GM12878 (cell line): Measurements from ENCODE around the gene SMARCD3. TPM values are rescaled to one million over a fixed set of nuclear protein-coding genes. Genes with fewer than 3 reads are reported as not detected.

Experiments used
- ATAC-seq: fragments of 200-7000 bp; cut with Tn5 transposase; 3 replicates; pipeline ENCODE4 v1.9.1; 2020; ENCODE audit warnings: mild to moderate bottlenecking, moderate library complexity
- BruUV-seq: library from RNA; stranded (reverse); fragments of 400-500 nt; replicated peaks from 2 replicates; lab custom pipeline; 2021; lab: Mats Ljungman, UMichigan
- CTCF ChIA-PET: fragments of 300-600 bp; sonication (Branson Sonifier 250); formaldehyde crosslinking; extraction: SDS; loops from one replicate; lab custom pipeline; 2021; ENCODE audit warnings: inconsistent platforms; lab: Yijun Ruan, JAX
- POLR2A ChIA-PET: fragments of 350-600 bp; formaldehyde crosslinking; extraction: SDS; loops from one replicate; lab custom pipeline; 2021; ENCODE audit warnings: inconsistent platforms; lab: Charles Lee
- RAD21 ChIA-PET: fragments of 300-600 bp; sonication (Branson Sonifier 250); formaldehyde crosslinking; loops from one replicate; lab custom pipeline; 2023; ENCODE audit warnings: antibody characterized with exemption; ENCODE audit not compliant: unreplicated experiment; lab: Charles Lee
- SMC1A ChIA-PET: fragments of 300-600 bp; sonication (Branson Sonifier 250); formaldehyde crosslinking; loops from one replicate; lab custom pipeline; 2023; ENCODE audit not compliant: unreplicated experiment, uncharacterized antibody; lab: Charles Lee
- DNase-seq: peaks from one replicate; pipeline ENCODE4 v3.0.0-alpha.2; 2011; ENCODE audit warnings: low read depth, low spot score
- FAIRE-seq: peaks from 3 replicates; lab custom pipeline; 2011; peaks lifted over from hg19 to GRCh38; lab: Jason Lieb, UNC
- H2AFZ ChIP-seq: 2 replicates; pipeline ENCODE4 v1.6.0; 2011; ENCODE audit warnings: low read depth, low read length, control low read depth; ENCODE audit not compliant: control insufficient read depth
- H3K27ac ChIP-seq: 2 replicates; pipeline ENCODE4 v1.5.1; 2011; ENCODE audit warnings: control low read depth; ENCODE audit not compliant: control insufficient read depth, insufficient read depth
- H3K27me3 ChIP-seq, 2 experiments: replicated peaks in 1 of 2; 2 replicates each; pipeline versions ENCODE4 v1.6.0 to v1.6.1; 2011; ENCODE audit warnings: low read length in 1 of 2; ENCODE audit not compliant: control insufficient read depth in 2 of 2, insufficient read depth in 2 of 2
- H3K36me3 ChIP-seq, 2 experiments: 2 replicates each; pipeline ENCODE4 v1.5.1; 2011; ENCODE audit warnings: low read length in 1 of 2; ENCODE audit not compliant: control insufficient read depth in 2 of 2, insufficient read depth in 2 of 2
- H3K4me1 ChIP-seq: 2 replicates; pipeline ENCODE4 v1.6.1; 2011; ENCODE audit warnings: mild to moderate bottlenecking, low read length, moderate library complexity, mixed read lengths; ENCODE audit not compliant: control insufficient read depth, insufficient read depth
- H3K4me2 ChIP-seq: 2 replicates; pipeline ENCODE4 v1.6.0; 2011; ENCODE audit warnings: control low read depth; ENCODE audit not compliant: control insufficient read depth, insufficient read depth
- H3K4me3 ChIP-seq: fragments of 200-600 bp; sonication (generic); 2 replicates; pipeline ENCODE4 v1.5.1; 2016
- H3K79me2 ChIP-seq: 2 replicates; pipeline ENCODE4 v1.6.0; 2011; ENCODE audit warnings: low read length; ENCODE audit not compliant: control insufficient read depth, insufficient read depth
- H3K9ac ChIP-seq: 2 replicates; pipeline ENCODE4 v1.8.0; 2011; ENCODE audit warnings: low read length, control low read depth, mixed read lengths; ENCODE audit not compliant: control insufficient read depth, insufficient read depth
- H3K9me3 ChIP-seq: replicated peaks from 3 replicates; pipeline ENCODE4 v1.5.1; 2011; ENCODE audit warnings: mild to moderate bottlenecking, low read length; ENCODE audit not compliant: control insufficient read depth, insufficient read depth
- H4K20me1 ChIP-seq: 2 replicates; pipeline ENCODE4 v1.6.0; 2011; ENCODE audit not compliant: control insufficient read depth, insufficient read depth
- BCL3 ChIP-seq: IDR thresholded peaks from 2 replicates; pipeline ENCODE4 v1.6.1; 2011; ENCODE audit warnings: borderline replicate concordance, low read depth, mild to moderate bottlenecking, moderate library complexity, low read length; ENCODE audit not compliant: insufficient read depth, poor library complexity, severe bottlenecking
- GABPA ChIP-seq: IDR thresholded peaks from 2 replicates; pipeline ENCODE4 v1.6.1; 2014; ENCODE audit warnings: antibody characterized with exemption, low read depth, mild to moderate bottlenecking, inconsistent platforms
- HSF1 ChIP-seq: fragments of 150-350 bp; IDR thresholded peaks from 2 replicates; pipeline ENCODE4 v1.6.1; 2014; ENCODE audit warnings: mild to moderate bottlenecking, low read depth, low read length
- IRF5 ChIP-seq: fragments of 450-650 bp; IDR thresholded peaks from 2 replicates; pipeline ENCODE4 v1.6.1; 2017; ENCODE audit warnings: borderline replicate concordance
- KAT2A ChIP-seq: conservative IDR thresholded peaks from 2 replicates; pipeline ENCODE4 v1.6.1; 2011; ENCODE audit warnings: low read depth, low read length; ENCODE audit not compliant: control insufficient read depth
- MXI1 ChIP-seq: fragments of 150-350 bp; IDR thresholded peaks from 2 replicates; pipeline ENCODE4 v1.6.1; 2011; ENCODE audit warnings: low read depth, mild to moderate bottlenecking, inconsistent platforms, low read length, improper control_type of control experiment
- POLR2A ChIP-seq: IDR thresholded peaks from 2 replicates; pipeline ENCODE4 v1.6.1; 2011; ENCODE audit warnings: low read depth, mild to moderate bottlenecking, low read length
- RCOR1 ChIP-seq: conservative IDR thresholded peaks from 2 replicates; pipeline ENCODE4 v1.6.1; 2012; ENCODE audit warnings: low read depth, low read length, improper control_type of control experiment
- RELB ChIP-seq: fragments of 450-650 bp; IDR thresholded peaks from 2 replicates; pipeline ENCODE4 v1.6.1; 2017; ENCODE audit warnings: low read depth, mild to moderate bottlenecking, moderate library complexity
- STAT1 ChIP-seq: fragments of 450-650 bp; conservative IDR thresholded peaks from 2 replicates; pipeline ENCODE4 v1.6.1; 2014; ENCODE audit warnings: antibody characterized with exemption, mild to moderate bottlenecking
- WGBS: methylation state at CpG from one replicate; pipeline ENCODE4 v1.1.6; 2016; ENCODE audit warnings: low lambda C conversion rate; ENCODE audit not compliant: insufficient replicate concordance, insufficient coverage; ENCODE audit errors: missing lambda C conversion rate; 5-methylcytosine and 5-hydroxymethylcytosine counted together
- in situ Hi-C: fragments of 300-500 bp; cut with MboI; formaldehyde crosslinking; loops from 9 replicates; pipeline ENCODE4 v1.14.3; 2018; ENCODE audit warnings: mixed read lengths
- intact Hi-C: fragments of 100-400 bp; cut with micrococcal nuclease; formaldehyde crosslinking; loops from one replicate; pipeline ENCODE4 v1.14.2; 2022; ENCODE audit not compliant: unreplicated experiment
- polyA plus RNA-seq, 11 experiments: library from polyadenylated mRNA; depleted of rRNA in 4 of 11; unstranded in 6 of 11; stranded (reverse) in 5 of 11; fragments of >200 nt; fragmentation: Nextera tagmentation in 4 of 11; fragmentation: Illumina TruSeq in 1 of 11; extraction: Ambion mirVana in 4 of 11; extraction: Trizol in 1 of 11; gene quantifications; 1 replicate in 1 of 11; 2 replicates in 10 of 11; pipeline versions ENCODE4 v1.2.1 to v1.2.3, GENCODE V29; 2011 to 2016; ENCODE audit warnings: inconsistent platforms in 2 of 11, missing spikeins in 2 of 11, low read depth in 1 of 11
- total RNA-seq, 4 experiments: library from RNA; depleted of rRNA in 3 of 4; stranded (reverse); fragments of >200 nt in 3 of 4; fragmentation: Illumina TruSeq in 1 of 4; extraction: Trizol in 1 of 4; gene quantifications; 2 replicates each; pipeline versions ENCODE4 v1.2.1 to v1.2.3, GENCODE V29; 2013 to 2021

The SMARCD3 gene
- total and polyA plus RNA-seq, 10 of the 15 experiments (the other 5 are each of a cell fraction or from before 2014, with no cell fraction given) = 0.11 to 1.4 (median 0.16) TPM

GRCh38 chr7:151260471-151260870 is 12.0 kb upstream of the SMARCD3 start:
- in situ Hi-C loops = no loop called here

GRCh38 chr7:151257990-151258389 is 9.5 kb upstream of the SMARCD3 start:
- in situ Hi-C loops = no loop called here

More at GRCh38 chr7:151260471-151260870, 12.0 kb upstream of the SMARCD3 start:
- Histone ChIP-seq H2AFZ (no peak overlapping the region), H3K27ac (no peak overlapping the region), H3K9ac (no peak overlapping the region), H3K4me2 (no peak overlapping the region), H3K4me3 (no peak overlapping the region), H3K36me3 (no peaks in the 10 kb centered on the region), H3K9me3 (no peaks in the 10 kb centered on the region), H3K79me2 (no peaks in the 10 kb centered on the region), H3K27me3 (peaks cover 0 to 8% of the 10 kb centered on the region in 2 experiments; a peak in 3 of 4 replicates), H3K4me1 (no peaks in the 10 kb centered on the region), H4K20me1 (no peaks in the 10 kb centered on the region)
- TF ChIP-seq MXI1 (no peak), RCOR1 (no peak), STAT1 (no peak)
- ChIA-PET RAD21 (no interaction called here), POLR2A (interaction anchor here (0.6 kb wide), 1 partner anchor 41 kb away, joined by 3 read pairs; no protein-coding TSS in a partner anchor), SMC1A (no interaction called here), CTCF (interaction anchor here (1.8 kb wide), 2 partner anchors 16 kb away, joined by 4 to 6 read pairs; no protein-coding TSS in a partner anchor)
- DNase-seq (no peak), ATAC-seq (no peak), FAIRE-seq (no peak)
- WGBS = 54% methylated on average over 11 of the region's 11 CpGs
- intact Hi-C loops = no loop called here
- BruUV-seq = no TSS peak

More at GRCh38 chr7:151257990-151258389, 9.5 kb upstream of the SMARCD3 start:
- no peak overlapping the region for H3K9ac ChIP-seq
- intact Hi-C loops = no loop called here
- CTCF ChIA-PET = no interaction called here
- H3K4me3 ChIP-seq = no peak overlapping the region
- no TSS peak for BruUV-seq
- H3K4me1 ChIP-seq = no peaks in the 10 kb centered on the region
- H2AFZ ChIP-seq = no peak overlapping the region
- ATAC-seq (no peak), FAIRE-seq (no peak), DNase-seq (no peak)
- H4K20me1 ChIP-seq = no peaks in the 10 kb centered on the region
- TF ChIP-seq POLR2A (no peak), RELB (no peak), IRF5 (no peak), BCL3 (no peak), GABPA (no peak), KAT2A (no peak), HSF1 (no peak)
- WGBS = 43% methylated on average over 7 of the region's 7 CpGs
- RAD21 ChIA-PET = interaction anchor here (0.7 kb wide), 1 partner anchor 1483 kb away, joined by 4 read pairs; no protein-coding TSS in a partner anchor
- H3K27ac ChIP-seq = no peak overlapping the region
- no peaks in the 10 kb centered on the region for H3K9me3 ChIP-seq
- H3K27me3 ChIP-seq = peaks cover 9 to 12% of the 10 kb centered on the region in 2 experiments; a peak in 3 of 4 replicates
- no peak overlapping the region for H3K4me2 ChIP-seq
- no peaks in the 10 kb centered on the region for H3K36me3 ChIP-seq
- POLR2A ChIA-PET = no interaction called here
- SMC1A ChIA-PET = no interaction called here
- H3K79me2 ChIP-seq = no peaks in the 10 kb centered on the region
